ENCODE results near the gene NHS.

NHS gene

GRCh38 chrX:17662391-17662790, 287.4 kb downstream of the NHS start:
- no peaks in the 10 kb centered on the region for H3K36me3 ChIP-seq (ENCODE audit: control insufficient read depth in 2 of 2, insufficient read depth in 2 of 2, low read length in 2 of 2)
- peaks cover 0 to 2% of the 10 kb centered on the region in 2 donors for H3K27me3 ChIP-seq (ENCODE audit: control insufficient read depth in 2 of 2, insufficient read depth in 2 of 2, low read length in 2 of 2)
- H3K4me3 ChIP-seq (ENCODE audit: low read length in 2 of 2), result no peak overlapping the region
- no peaks in the 10 kb centered on the region for H3K9me3 ChIP-seq (ENCODE audit: control insufficient read depth in 2 of 2, low read length in 2 of 2)
- H3K9ac ChIP-seq (ENCODE audit: low read depth in 1 of 2, low read length in 2 of 2), result no peak overlapping the region
- no peak overlapping the region for H3K27ac ChIP-seq (ENCODE audit: low read depth in 2 of 2, low read length in 2 of 2)
- H3K4me1 ChIP-seq (ENCODE audit: control insufficient read depth in 2 of 2, insufficient read depth in 2 of 2, low read length in 2 of 2), result no peaks in the 10 kb centered on the region

DNA sequence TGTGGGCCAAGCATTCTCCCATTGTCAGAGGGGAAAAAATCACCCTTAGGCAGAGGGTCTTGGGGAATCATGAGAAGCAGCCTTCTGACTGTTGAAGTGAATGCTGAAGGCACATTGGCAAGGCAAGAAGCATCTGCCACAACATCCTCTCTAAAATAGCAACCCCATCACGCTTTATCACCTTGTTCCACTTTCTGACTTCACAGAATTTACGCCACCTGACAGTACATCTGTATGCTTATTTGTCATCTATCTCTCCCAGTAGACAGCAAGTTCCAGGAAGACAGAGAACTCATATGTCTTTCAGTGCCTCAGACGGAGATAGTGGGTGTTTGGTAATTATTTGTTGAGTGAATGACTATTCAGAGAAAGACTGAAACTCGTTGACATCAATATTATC, 293.9 kb downstream of the NHS start:
- Histone ChIP-seq H3K27me3 (ENCODE audit: control insufficient read depth in 2 of 2, insufficient read depth in 2 of 2, low read length in 2 of 2) (peaks cover 0 to 2% of the 10 kb centered on the region in 2 donors), H3K4me3 (ENCODE audit: low read length in 2 of 2) (no peak overlapping the region), H3K9me3 (ENCODE audit: control insufficient read depth in 2 of 2, low read length in 2 of 2) (no peaks in the 10 kb centered on the region), H3K27ac (ENCODE audit: low read depth in 2 of 2, low read length in 2 of 2) (no peak overlapping the region), H3K9ac (ENCODE audit: low read depth in 1 of 2, low read length in 2 of 2) (no peak overlapping the region), H3K36me3 (ENCODE audit: control insufficient read depth in 2 of 2, insufficient read depth in 2 of 2, low read length in 2 of 2) (no peaks in the 10 kb centered on the region), H3K4me1 (ENCODE audit: control insufficient read depth in 2 of 2, insufficient read depth in 2 of 2, low read length in 2 of 2) (no peaks in the 10 kb centered on the region)

DNA sequence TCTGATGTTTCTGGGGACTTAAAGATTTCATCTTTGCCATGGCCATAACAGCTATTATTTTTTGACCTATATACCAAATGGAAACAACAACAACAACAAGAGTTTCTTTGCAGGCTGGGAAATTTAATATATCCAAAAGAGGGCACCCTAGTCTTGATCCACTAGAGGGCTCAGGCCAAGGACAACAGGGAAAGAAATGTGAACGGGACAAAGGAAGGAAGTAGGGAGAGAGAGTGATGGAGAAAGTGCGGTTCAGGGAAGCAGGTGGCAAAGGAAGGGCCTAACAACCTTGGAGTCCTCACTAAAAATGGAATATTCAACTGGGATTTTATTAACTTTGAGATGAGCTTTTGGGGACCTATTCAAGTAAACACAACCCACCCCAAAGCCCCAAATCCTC, 294.5 kb downstream of the NHS start:
- Histone ChIP-seq H3K9ac (ENCODE audit: low read depth in 1 of 2, low read length in 2 of 2) (no peak overlapping the region), H3K4me3 (ENCODE audit: low read length in 2 of 2) (no peak overlapping the region), H3K27me3 (ENCODE audit: control insufficient read depth in 2 of 2, insufficient read depth in 2 of 2, low read length in 2 of 2) (peaks cover 0 to 2% of the 10 kb centered on the region in 2 donors), H3K4me1 (ENCODE audit: control insufficient read depth in 2 of 2, insufficient read depth in 2 of 2, low read length in 2 of 2) (no peaks in the 10 kb centered on the region), H3K27ac (ENCODE audit: low read depth in 2 of 2, low read length in 2 of 2) (no peak overlapping the region), H3K9me3 (ENCODE audit: control insufficient read depth in 2 of 2, low read length in 2 of 2) (no peaks in the 10 kb centered on the region), H3K36me3 (ENCODE audit: control insufficient read depth in 2 of 2, insufficient read depth in 2 of 2, low read length in 2 of 2) (no peaks in the 10 kb centered on the region)

- Histone ChIP-seq H3K27ac (ENCODE audit: low read depth in 2 of 2, low read length in 2 of 2) (no peak overlapping the region), H3K4me1 (ENCODE audit: control insufficient read depth in 2 of 2, insufficient read depth in 2 of 2, low read length in 2 of 2) (no peaks in the 10 kb centered on the region), H3K36me3 (ENCODE audit: control insufficient read depth in 2 of 2, insufficient read depth in 2 of 2, low read length in 2 of 2) (no peaks in the 10 kb centered on the region), H3K9ac (ENCODE audit: low read depth in 1 of 2, low read length in 2 of 2) (no peak overlapping the region), H3K27me3 (ENCODE audit: control insufficient read depth in 2 of 2, insufficient read depth in 2 of 2, low read length in 2 of 2) (peaks cover 0 to 2% of the 10 kb centered on the region in 2 donors), H3K4me3 (ENCODE audit: low read length in 2 of 2) (no peak overlapping the region), H3K9me3 (ENCODE audit: control insufficient read depth in 2 of 2, low read length in 2 of 2) (no peaks in the 10 kb centered on the region)
These were observed 294.9 kb downstream of the NHS start for GRCh38 chrX:17669891-17670290.

- peaks cover 0 to 2% of the 10 kb centered on the region in 2 donors for H3K27me3 ChIP-seq (ENCODE audit: control insufficient read depth in 2 of 2, insufficient read depth in 2 of 2, low read length in 2 of 2)
- H3K27ac ChIP-seq (ENCODE audit: low read depth in 2 of 2, low read length in 2 of 2), result no peak overlapping the region
- H3K9ac ChIP-seq (ENCODE audit: low read depth in 1 of 2, low read length in 2 of 2), result no peak overlapping the region
- no peak overlapping the region for H3K4me3 ChIP-seq (ENCODE audit: low read length in 2 of 2)
- no peaks in the 10 kb centered on the region for H3K4me1 ChIP-seq (ENCODE audit: control insufficient read depth in 2 of 2, insufficient read depth in 2 of 2, low read length in 2 of 2)
- no peaks in the 10 kb centered on the region for H3K9me3 ChIP-seq (ENCODE audit: control insufficient read depth in 2 of 2, low read length in 2 of 2)
- H3K36me3 ChIP-seq (ENCODE audit: control insufficient read depth in 2 of 2, insufficient read depth in 2 of 2, low read length in 2 of 2), result no peaks in the 10 kb centered on the region
These were observed 295.9 kb downstream of the NHS start for GRCh38 chrX:17670874-17671273.

DNA sequence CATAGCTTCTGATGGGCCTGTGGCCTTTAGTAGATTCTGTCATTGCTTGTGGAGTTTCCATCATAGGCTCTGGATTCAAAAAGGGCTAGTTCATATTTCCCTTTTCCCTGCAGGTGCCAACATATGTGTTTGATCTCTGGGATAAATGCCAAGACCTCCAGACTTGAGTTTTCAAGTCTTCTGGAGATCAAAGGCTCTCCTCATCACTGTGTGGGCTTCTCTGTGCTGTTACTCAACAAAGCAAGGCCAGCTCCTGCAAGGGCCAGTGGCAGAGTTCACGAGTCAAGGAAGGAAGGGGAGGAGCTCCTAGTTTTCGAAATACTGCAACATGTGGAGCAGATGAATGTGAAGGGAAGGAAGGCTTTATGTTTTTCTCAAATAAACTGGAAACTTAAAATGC, 299.6 kb downstream of the NHS start:
- Histone ChIP-seq H3K4me3 (ENCODE audit: low read length in 2 of 2) (no peak overlapping the region), H3K4me1 (ENCODE audit: control insufficient read depth in 2 of 2, insufficient read depth in 2 of 2, low read length in 2 of 2) (no peaks in the 10 kb centered on the region), H3K27me3 (ENCODE audit: control insufficient read depth in 2 of 2, insufficient read depth in 2 of 2, low read length in 2 of 2) (no peaks in the 10 kb centered on the region), H3K36me3 (ENCODE audit: control insufficient read depth in 2 of 2, insufficient read depth in 2 of 2, low read length in 2 of 2) (no peaks in the 10 kb centered on the region), H3K9me3 (ENCODE audit: control insufficient read depth in 2 of 2, low read length in 2 of 2) (no peaks in the 10 kb centered on the region), H3K27ac (ENCODE audit: low read depth in 2 of 2, low read length in 2 of 2) (no peak overlapping the region), H3K9ac (ENCODE audit: low read depth in 1 of 2, low read length in 2 of 2) (no peak overlapping the region)

- H3K27me3 ChIP-seq (ENCODE audit: control insufficient read depth in 2 of 2, insufficient read depth in 2 of 2, low read length in 2 of 2), result no peaks in the 10 kb centered on the region
- peaks cover 0 to 4% of the 10 kb centered on the region in 2 donors for H3K4me1 ChIP-seq (ENCODE audit: control insufficient read depth in 2 of 2, insufficient read depth in 2 of 2, low read length in 2 of 2)
- no peak overlapping the region for H3K27ac ChIP-seq (ENCODE audit: low read depth in 2 of 2, low read length in 2 of 2)
- peaks cover 0 to 3% of the 10 kb centered on the region in 2 donors for H3K9me3 ChIP-seq (ENCODE audit: control insufficient read depth in 2 of 2, low read length in 2 of 2)
- no peaks in the 10 kb centered on the region for H3K36me3 ChIP-seq (ENCODE audit: control insufficient read depth in 2 of 2, insufficient read depth in 2 of 2, low read length in 2 of 2)
- no peak overlapping the region for H3K4me3 ChIP-seq (ENCODE audit: low read length in 2 of 2)
- no peak overlapping the region for H3K9ac ChIP-seq (ENCODE audit: low read depth in 1 of 2, low read length in 2 of 2)
These were observed 304.3 kb downstream of the NHS start for GRCh38 chrX:17679261-17679660.

DNA sequence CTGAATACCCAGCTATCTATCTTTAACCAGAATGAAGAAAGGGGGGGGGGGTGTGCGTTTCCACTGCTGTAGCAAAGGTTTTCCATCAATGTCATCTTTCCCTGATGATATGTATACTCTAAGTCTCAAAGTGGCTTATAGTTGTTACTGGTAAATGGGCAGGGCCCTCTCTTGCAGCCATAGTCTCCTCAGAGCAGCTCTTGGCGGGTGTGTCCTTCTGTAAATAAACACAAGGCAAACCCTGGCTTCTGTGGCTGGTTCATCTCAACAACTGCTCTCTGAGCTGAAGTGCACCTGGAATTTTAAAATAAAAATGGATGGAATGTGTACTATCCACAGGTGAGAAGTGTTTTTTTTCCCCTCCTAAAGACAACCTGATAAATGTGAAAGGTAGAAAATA, 304.8 kb downstream of the NHS start:
- H3K27ac ChIP-seq (ENCODE audit: low read depth in 2 of 2, low read length in 2 of 2), result no peak overlapping the region
- H3K27me3 ChIP-seq (ENCODE audit: control insufficient read depth in 2 of 2, insufficient read depth in 2 of 2, low read length in 2 of 2), result no peaks in the 10 kb centered on the region
- peaks cover 0 to 3% of the 10 kb centered on the region in 2 donors for H3K9me3 ChIP-seq (ENCODE audit: control insufficient read depth in 2 of 2, low read length in 2 of 2)
- no peak overlapping the region for H3K4me3 ChIP-seq (ENCODE audit: low read length in 2 of 2)
- peaks cover 0 to 4% of the 10 kb centered on the region in 2 donors for H3K4me1 ChIP-seq (ENCODE audit: control insufficient read depth in 2 of 2, insufficient read depth in 2 of 2, low read length in 2 of 2)
- H3K36me3 ChIP-seq (ENCODE audit: control insufficient read depth in 2 of 2, insufficient read depth in 2 of 2, low read length in 2 of 2), result no peaks in the 10 kb centered on the region
- no peak overlapping the region for H3K9ac ChIP-seq (ENCODE audit: low read depth in 1 of 2, low read length in 2 of 2)

DNA sequence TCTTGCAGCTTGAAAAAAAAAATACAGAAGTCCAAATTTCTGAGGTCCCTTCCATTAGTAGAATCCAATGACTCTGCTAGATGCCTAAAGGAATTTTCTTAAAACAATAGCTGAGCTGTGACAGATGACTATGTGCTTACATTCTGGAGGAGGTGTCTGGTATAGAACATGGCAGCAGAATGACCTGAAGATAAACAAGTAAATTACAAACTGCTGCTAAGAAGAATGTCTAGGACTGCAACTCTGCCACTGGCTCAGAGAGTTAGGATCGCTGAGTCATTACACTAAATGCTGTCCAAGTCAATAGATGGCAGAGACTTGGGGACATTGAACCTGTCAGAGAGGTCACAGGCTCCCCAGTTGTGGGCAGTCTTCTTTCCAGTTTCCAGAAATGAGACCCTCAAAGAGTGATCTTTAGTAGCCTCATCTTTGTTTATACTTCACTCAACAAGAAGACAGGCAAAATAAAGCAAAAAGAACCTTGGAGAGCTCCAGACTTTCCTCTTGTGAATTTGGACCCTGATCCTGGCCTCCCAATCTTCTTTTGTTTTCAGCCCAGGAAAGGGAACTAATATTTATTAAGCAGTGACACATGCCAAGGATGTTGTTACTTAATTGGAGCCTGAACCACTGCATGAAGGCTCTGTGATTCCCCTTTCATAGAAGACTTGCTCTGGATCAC, 305.9 kb downstream of the NHS start:
- Histone ChIP-seq H3K9me3 (ENCODE audit: control insufficient read depth in 2 of 2, low read length in 2 of 2) (peaks cover 0 to 3% of the 10 kb centered on the region in 2 donors), H3K9ac (ENCODE audit: low read depth in 1 of 2, low read length in 2 of 2) (no peak overlapping the region), H3K4me1 (ENCODE audit: control insufficient read depth in 2 of 2, insufficient read depth in 2 of 2, low read length in 2 of 2) (peaks cover 0 to 4% of the 10 kb centered on the region in 2 donors), H3K4me3 (ENCODE audit: low read length in 2 of 2) (no peak overlapping the region), H3K36me3 (ENCODE audit: control insufficient read depth in 2 of 2, insufficient read depth in 2 of 2, low read length in 2 of 2) (no peaks in the 10 kb centered on the region), H3K27ac (ENCODE audit: low read depth in 2 of 2, low read length in 2 of 2) (no peak overlapping the region), H3K27me3 (ENCODE audit: control insufficient read depth in 2 of 2, insufficient read depth in 2 of 2, low read length in 2 of 2) (no peaks in the 10 kb centered on the region)

- Histone ChIP-seq H3K9ac (ENCODE audit: low read depth in 1 of 2, low read length in 2 of 2) (no peak overlapping the region), H3K36me3 (ENCODE audit: control insufficient read depth in 2 of 2, insufficient read depth in 2 of 2, low read length in 2 of 2) (no peaks in the 10 kb centered on the region), H3K4me3 (ENCODE audit: low read length in 2 of 2) (no peak overlapping the region), H3K4me1 (ENCODE audit: control insufficient read depth in 2 of 2, insufficient read depth in 2 of 2, low read length in 2 of 2) (peaks cover 0 to 4% of the 10 kb centered on the region in 2 donors), H3K27ac (ENCODE audit: low read depth in 2 of 2, low read length in 2 of 2) (no peak overlapping the region), H3K27me3 (ENCODE audit: control insufficient read depth in 2 of 2, insufficient read depth in 2 of 2, low read length in 2 of 2) (no peaks in the 10 kb centered on the region), H3K9me3 (ENCODE audit: control insufficient read depth in 2 of 2, low read length in 2 of 2) (peaks cover 0 to 3% of the 10 kb centered on the region in 2 donors)
These were observed 307.3 kb downstream of the NHS start for GRCh38 chrX:17682259-17682658.
